Activated naive CD8-positive, alpha-beta T cell treated with anti-CD3 and anti-CD28 coated beads for 36 hours (primary cell): ENCODE results near the gene RGSL1. TPM values are rescaled to one million over a fixed set of nuclear protein-coding genes. Genes with fewer than 3 reads are reported as not detected.

Experiments
- DNase-seq: peaks from one replicate; pipeline ENCODE4 v3.0.0; 2021
- H3K27ac Mint-ChIP-seq: one replicate; pipeline ENCODE4 v1.8.0; 2022; ENCODE audit warnings: mild to moderate bottlenecking, moderate library complexity, mixed read lengths
- H3K27me3 Mint-ChIP-seq: one replicate; pipeline ENCODE4 v1.8.0; 2022; ENCODE audit warnings: mild to moderate bottlenecking, mixed read lengths
- H3K36me3 Mint-ChIP-seq: one replicate; pipeline ENCODE4 v1.8.0; 2021; ENCODE audit warnings: mild to moderate bottlenecking, mixed read lengths
- H3K4me1 Mint-ChIP-seq: one replicate; pipeline ENCODE4 v1.8.0; 2021; ENCODE audit warnings: mixed read lengths
- H3K4me3 Mint-ChIP-seq: one replicate; pipeline ENCODE4 v1.8.0; 2022; ENCODE audit warnings: mild to moderate bottlenecking, moderate library complexity, mixed read lengths
- H3K9me3 Mint-ChIP-seq: one replicate; pipeline ENCODE4 v1.8.0; 2022; ENCODE audit warnings: mixed read lengths
- total RNA-seq, 2 experiments: library from RNA; stranded (reverse); gene quantifications; one replicate each; pipeline ENCODE4 v1.2.3, GENCODE V29; 2021

The RGSL1 gene
- total RNA-seq, 2 experiments from 2014 or later, result not detected

GRCh38 chr1:182580736-182581135 is 130.8 kb downstream of the RGSL1 start:
- Mint-ChIP-seq H3K4me3 (no peak overlapping the region), H3K36me3 (peaks cover 44% of the 10 kb centered on the region), H3K27ac (no peak overlapping the region), H3K27me3 (no peaks in the 10 kb centered on the region), H3K4me1 (peaks cover 34% of the 10 kb centered on the region), H3K9me3 (no peaks in the 10 kb centered on the region)
- DNase-seq, result no peak

GRCh38 chr1:182584746-182585145 is 134.8 kb downstream of the RGSL1 start:
- Mint-ChIP-seq H3K27me3 (no peaks in the 10 kb centered on the region), H3K27ac (no peak overlapping the region), H3K36me3 (peaks cover 45% of the 10 kb centered on the region), H3K4me1 (peaks cover 51% of the 10 kb centered on the region), H3K4me3 (no peak overlapping the region), H3K9me3 (peaks cover 1% of the 10 kb centered on the region)
- DNase-seq, result no peak

- peaks cover 49% of the 10 kb centered on the region for H3K4me1 Mint-ChIP-seq
- H3K27me3 Mint-ChIP-seq, result no peaks in the 10 kb centered on the region
- no peak overlapping the region for H3K4me3 Mint-ChIP-seq
- H3K27ac Mint-ChIP-seq, result no peak overlapping the region
- peaks cover 35% of the 10 kb centered on the region for H3K36me3 Mint-ChIP-seq
- H3K9me3 Mint-ChIP-seq, result peaks cover 1% of the 10 kb centered on the region
- DNase-seq, result no peak
These were observed 136.4 kb downstream of the RGSL1 start for GRCh38 chr1:182586380-182586779.

GRCh38 chr1:182587093-182587492 is 137.1 kb downstream of the RGSL1 start:
- H3K9me3 Mint-ChIP-seq, result peaks cover 1% of the 10 kb centered on the region
- no peak for DNase-seq
- no peaks in the 10 kb centered on the region for H3K27me3 Mint-ChIP-seq
- H3K4me3 Mint-ChIP-seq, result no peak overlapping the region
- no peak overlapping the region for H3K27ac Mint-ChIP-seq
- H3K36me3 Mint-ChIP-seq, result peaks cover 34% of the 10 kb centered on the region
- H3K4me1 Mint-ChIP-seq, result peaks cover 49% of the 10 kb centered on the region

- H3K27ac Mint-ChIP-seq, result peak overlapping the region; percentile 98
- H3K27me3 Mint-ChIP-seq, result no peaks in the 10 kb centered on the region
- H3K36me3 Mint-ChIP-seq, result peaks cover 29% of the 10 kb centered on the region
- DNase-seq, result no peak
- H3K4me3 Mint-ChIP-seq, result peak overlapping the region; percentile 99
- peaks cover 48% of the 10 kb centered on the region for H3K4me1 Mint-ChIP-seq
- peaks cover 1% of the 10 kb centered on the region for H3K9me3 Mint-ChIP-seq
These were observed 137.9 kb downstream of the RGSL1 start for GRCh38 chr1:182587666-182588499.

GRCh38 chr1:182588500-182589396 is 138.8 kb downstream of the RGSL1 start, which contains the start of gene RNASEL:
Gene RNASEL, minus strand, starts transcription at chr1:182589256. Its CDS starts 2,450 bp downstream, at chr1:182586806.
- Mint-ChIP-seq H3K4me3 (peak within 1 kb of the TSS; percentile 99), H3K36me3 (peaks cover 24% of the 10 kb centered on the region), H3K27me3 (no peaks in the 10 kb centered on the region), H3K9me3 (peaks cover 1% of the 10 kb centered on the region), H3K4me1 (peaks cover 39% of the 10 kb centered on the region), H3K27ac (peak within 1 kb of the TSS; percentile 98)
- peak; percentile 54 for DNase-seq

GRCh38 chr1:182589520-182589919 is 139.6 kb downstream of the RGSL1 start:
- Mint-ChIP-seq H3K4me1 (peaks cover 32% of the 10 kb centered on the region), H3K27me3 (no peaks in the 10 kb centered on the region), H3K36me3 (peaks cover 20% of the 10 kb centered on the region), H3K27ac (peak overlapping the region; percentile 98), H3K9me3 (peaks cover 1% of the 10 kb centered on the region), H3K4me3 (peak overlapping the region; percentile 99)
- DNase-seq, result no peak

- Mint-ChIP-seq H3K27ac (peak overlapping the region; percentile 98), H3K27me3 (no peaks in the 10 kb centered on the region), H3K4me1 (peaks cover 28% of the 10 kb centered on the region), H3K4me3 (peak overlapping the region; percentile 99), H3K36me3 (peaks cover 18% of the 10 kb centered on the region), H3K9me3 (peaks cover 1% of the 10 kb centered on the region)
- DNase-seq, result no peak
These were observed 140.0 kb downstream of the RGSL1 start for GRCh38 chr1:182589931-182590330.

GRCh38 chr1:182595641-182596240 is 145.8 kb downstream of the RGSL1 start:
- DNase-seq, result peak; percentile 48
- Mint-ChIP-seq H3K27ac (no peak overlapping the region), H3K4me3 (no peak overlapping the region), H3K36me3 (peaks cover 14% of the 10 kb centered on the region), H3K9me3 (no peaks in the 10 kb centered on the region), H3K4me1 (peaks cover 10% of the 10 kb centered on the region), H3K27me3 (no peaks in the 10 kb centered on the region)

- Mint-ChIP-seq H3K27ac (no peak overlapping the region), H3K4me1 (peaks cover 10% of the 10 kb centered on the region), H3K4me3 (no peak overlapping the region), H3K36me3 (peaks cover 14% of the 10 kb centered on the region), H3K27me3 (no peaks in the 10 kb centered on the region), H3K9me3 (no peaks in the 10 kb centered on the region)
- no peak for DNase-seq
These were observed 147.0 kb downstream of the RGSL1 start for GRCh38 chr1:182596934-182597333.

GRCh38 chr1:182598296-182598695 is 148.3 kb downstream of the RGSL1 start:
- H3K4me3 Mint-ChIP-seq, result no peak overlapping the region
- H3K9me3 Mint-ChIP-seq, result no peaks in the 10 kb centered on the region
- H3K27me3 Mint-ChIP-seq, result no peaks in the 10 kb centered on the region
- DNase-seq, result no peak
- H3K4me1 Mint-ChIP-seq, result peaks cover 13% of the 10 kb centered on the region
- peaks cover 14% of the 10 kb centered on the region for H3K36me3 Mint-ChIP-seq
- H3K27ac Mint-ChIP-seq, result no peak overlapping the region

GRCh38 chr1:182599339-182599738 is 149.4 kb downstream of the RGSL1 start:
- DNase-seq, result peak; percentile 46
- no peaks in the 10 kb centered on the region for H3K9me3 Mint-ChIP-seq
- H3K27ac Mint-ChIP-seq, result no peak overlapping the region
- peak overlapping the region; percentile 27 for H3K4me3 Mint-ChIP-seq
- H3K27me3 Mint-ChIP-seq, result no peaks in the 10 kb centered on the region
- H3K4me1 Mint-ChIP-seq, result peaks cover 15% of the 10 kb centered on the region
- H3K36me3 Mint-ChIP-seq, result peaks cover 14% of the 10 kb centered on the region

- Mint-ChIP-seq H3K9me3 (no peaks in the 10 kb centered on the region), H3K27ac (no peak overlapping the region), H3K4me3 (peak overlapping the region; percentile 44)
These were observed 150.2 kb downstream of the RGSL1 start for GRCh38 chr1:182600036-182600713.

GRCh38 chr1:182600745-182601415 is 150.9 kb downstream of the RGSL1 start:
- Mint-ChIP-seq H3K4me3 (no peak overlapping the region), H3K27ac (no peak overlapping the region), H3K36me3 (peaks cover 15% of the 10 kb centered on the region), H3K27me3 (peaks cover 7% of the 10 kb centered on the region), H3K9me3 (no peaks in the 10 kb centered on the region), H3K4me1 (peaks cover 18% of the 10 kb centered on the region)
- DNase-seq, result no peak

More at GRCh38 chr1:182600036-182600713, 150.2 kb downstream of the RGSL1 start:
- Mint-ChIP-seq H3K36me3 (peaks cover 15% of the 10 kb centered on the region), H3K4me1 (peaks cover 20% of the 10 kb centered on the region), H3K27me3 (peaks cover 1% of the 10 kb centered on the region)
- no peak for DNase-seq
